ENCODE data around the gene SEMA4D.

The SEMA4D gene

DNA sequence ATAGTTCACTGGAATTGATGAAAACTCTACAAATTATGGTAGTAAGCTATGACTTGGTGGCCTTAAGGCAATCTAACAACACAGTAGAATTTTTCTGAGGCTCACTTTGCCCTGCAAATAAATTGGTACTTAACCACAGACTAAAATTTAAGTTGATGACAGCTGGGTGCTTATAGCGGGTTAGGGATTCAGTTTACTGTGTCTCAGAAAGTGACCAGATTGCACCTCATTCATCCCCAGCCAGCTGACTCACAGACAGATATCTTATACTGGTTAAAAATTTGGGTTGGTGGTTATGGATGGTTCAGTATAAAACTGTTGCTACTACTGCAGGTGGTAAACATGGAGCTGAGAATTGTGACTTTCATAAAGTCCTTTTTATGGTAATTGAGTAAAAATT lies 184.1 kb downstream of the SEMA4D start:
- peak overlapping the region; percentile 84 for H3K4me3 ChIP-seq (ENCODE audit: insufficient read length, low read depth)
- no peak for DNase-seq (ENCODE audit: low read depth, low spot score)
- no peaks in the 10 kb centered on the region for H3K27me3 ChIP-seq (ENCODE audit: insufficient read depth, insufficient read length)
- peak overlapping the region; percentile 94 for H3K9ac ChIP-seq (ENCODE audit: insufficient read length, low read depth)
- no peak for TF ChIP-seq SUZ12 (IDR thresholded peaks at IDR 0.05; ENCODE audit: extremely low read depth, insufficient read depth, insufficient read length)
- TF ChIP-seq ZNF274 (IDR thresholded peaks at IDR 0.05; ENCODE audit: low read depth, low read length) = no peak
- TF ChIP-seq YY1 (IDR thresholded peaks at IDR 0.05; ENCODE audit: insufficient read depth, insufficient read length) = no peak
- no peaks in the 10 kb centered on the region for H3K9me3 ChIP-seq (ENCODE audit: insufficient read depth, low read length)
- peaks cover 2% of the 10 kb centered on the region for H3K4me1 ChIP-seq (ENCODE audit: insufficient read depth, insufficient read length)
- peaks cover 62% of the 10 kb centered on the region for H3K36me3 ChIP-seq (ENCODE audit: insufficient read depth, insufficient read length, low read length)

GRCh38 chr9:89312222-89312571 lies 185.7 kb downstream of the SEMA4D start:
- peak overlapping the region; percentile 84 for H3K4me3 ChIP-seq (ENCODE audit: insufficient read length, low read depth)
- H3K36me3 ChIP-seq (ENCODE audit: insufficient read depth, insufficient read length, low read length) = peaks cover 61% of the 10 kb centered on the region
- peak overlapping the region; percentile 94 for H3K9ac ChIP-seq (ENCODE audit: insufficient read length, low read depth)
- no peaks in the 10 kb centered on the region for H3K9me3 ChIP-seq (ENCODE audit: insufficient read depth, low read length)
- no peak for DNase-seq (ENCODE audit: low read depth, low spot score)
- no peaks in the 10 kb centered on the region for H3K27me3 ChIP-seq (ENCODE audit: insufficient read depth, insufficient read length)
- no peaks in the 10 kb centered on the region for H3K4me1 ChIP-seq (ENCODE audit: insufficient read depth, insufficient read length)
- TF ChIP-seq SUZ12 (IDR thresholded peaks at IDR 0.05; ENCODE audit: extremely low read depth, insufficient read depth, insufficient read length) (no peak), ZNF274 (IDR thresholded peaks at IDR 0.05; ENCODE audit: low read depth, low read length) (no peak), YY1 (IDR thresholded peaks at IDR 0.05; ENCODE audit: insufficient read depth, insufficient read length) (no peak)

GRCh38 chr9:89311346-89312221 lies 186.3 kb downstream of the SEMA4D start:
- no peaks in the 10 kb centered on the region for H3K27me3 ChIP-seq (ENCODE audit: insufficient read depth, insufficient read length)
- H3K4me1 ChIP-seq (ENCODE audit: insufficient read depth, insufficient read length) = no peaks in the 10 kb centered on the region
- H3K9ac ChIP-seq (ENCODE audit: insufficient read length, low read depth) = peak overlapping the region; percentile 94
- peak overlapping the region; percentile 84 for H3K4me3 ChIP-seq (ENCODE audit: insufficient read length, low read depth)
- peaks cover 59% of the 10 kb centered on the region for H3K36me3 ChIP-seq (ENCODE audit: insufficient read depth, insufficient read length, low read length)
- H3K9me3 ChIP-seq (ENCODE audit: insufficient read depth, low read length) = no peaks in the 10 kb centered on the region
- TF ChIP-seq YY1 (IDR thresholded peaks at IDR 0.05; ENCODE audit: insufficient read depth, insufficient read length) (no peak), SUZ12 (IDR thresholded peaks at IDR 0.05; ENCODE audit: extremely low read depth, insufficient read depth, insufficient read length) (no peak), ZNF274 (IDR thresholded peaks at IDR 0.05; ENCODE audit: low read depth, low read length) (no peak)
- DNase-seq (ENCODE audit: low read depth, low spot score) = no peak

Measured in NT2/D1 (cell line).